Tibial nerve (tissue), 4 donors: ENCODE results near the gene C19orf12. TPM values are rescaled to one million over a fixed set of nuclear protein-coding genes. Genes with fewer than 3 reads are reported as not detected.

Experiments used
- DNase-seq, 2 donors: peaks; one replicate each; pipeline ENCODE4 v3.0.0-alpha.2; 2019; ENCODE audit warnings: low spot score in 2 of 2
- H3K27ac ChIP-seq, 4 donors: fragments of 200-600 bp; sonication (generic) in 3 of 4; one replicate each; pipeline ENCODE4 v1.5.1; 2017 to 2019; ENCODE audit warnings: mild to moderate bottlenecking in 1 of 4
- H3K27me3 ChIP-seq, 2 donors: fragments of 200-600 bp; sonication (generic) in 1 of 2; one replicate each; pipeline versions ENCODE4 v1.5.1 to v1.6.0; 2017 to 2019
- H3K36me3 ChIP-seq, 3 donors: fragments of 200-600 bp; sonication (generic); one replicate each; pipeline ENCODE4 v1.5.1; 2018 to 2019
- H3K4me1 ChIP-seq, 4 donors: fragments of 200-600 bp; sonication (generic) in 3 of 4; one replicate each; pipeline ENCODE4 v1.5.1; 2017 to 2019
- H3K4me3 ChIP-seq, 4 donors: fragments of 200-600 bp; sonication (generic) in 3 of 4; one replicate each; pipeline ENCODE4 v1.5.1; 2017 to 2019; ENCODE audit warnings: mild to moderate bottlenecking in 1 of 4, moderate library complexity in 1 of 4
- H3K9me3 ChIP-seq, 4 donors: fragments of 200-600 bp; sonication (generic) in 3 of 4; one replicate each; pipeline ENCODE4 v1.5.1; 2017 to 2019
- EP300 ChIP-seq, 2 donors: sonication (generic); formaldehyde crosslinking; IDR thresholded peaks; one replicate each; pipeline ENCODE4 v1.6.1; 2017; ENCODE audit warnings: antibody characterized with exemption in 2 of 2, mild to moderate bottlenecking in 1 of 2
- POLR2A ChIP-seq, 2 donors: fragments of 450-650 bp; IDR thresholded peaks; one replicate each; pipeline ENCODE4 v1.6.1; 2017; ENCODE audit warnings: antibody characterized with exemption in 2 of 2, mild to moderate bottlenecking in 2 of 2, moderate library complexity in 2 of 2
- WGBS, 2 donors: methylation state at CpG; one replicate each; pipeline ENCODE4 v1.1.5; 2018; 5-methylcytosine and 5-hydroxymethylcytosine counted together
- total RNA-seq, 4 donors: library from RNA; depleted of rRNA; stranded (reverse); fragments of >200 nt; gene quantifications; one replicate each; pipeline ENCODE4 v1.1.0, GENCODE V29; 2016
- TF ChIP-seq, protein P1 (sequence below), 5 experiments: fragments of 200-600 bp in 3 of 5; fragments of 450-650 bp in 2 of 5; sonication (generic) in 3 of 5; IDR thresholded peaks; one replicate each; pipeline ENCODE4 v1.5.1; 2016 to 2019; ENCODE audit warnings: antibody characterized with exemption in 5 of 5, mild to moderate bottlenecking in 3 of 5, moderate library complexity in 2 of 5

The C19orf12 gene
- total RNA-seq, 4 donors from 2014 or later, result 52.5 to 71.6 (median 56.7) TPM

GRCh38 chr19:29667901-29668341 is 47.1 kb downstream of the C19orf12 start:
- DNase-seq, result no peak
- TF ChIP-seq EP300 (IDR thresholded peaks at IDR 0.05) (no peak), POLR2A (IDR thresholded peaks at IDR 0.05) (no peak)
- TF ChIP-seq, protein P1, sequence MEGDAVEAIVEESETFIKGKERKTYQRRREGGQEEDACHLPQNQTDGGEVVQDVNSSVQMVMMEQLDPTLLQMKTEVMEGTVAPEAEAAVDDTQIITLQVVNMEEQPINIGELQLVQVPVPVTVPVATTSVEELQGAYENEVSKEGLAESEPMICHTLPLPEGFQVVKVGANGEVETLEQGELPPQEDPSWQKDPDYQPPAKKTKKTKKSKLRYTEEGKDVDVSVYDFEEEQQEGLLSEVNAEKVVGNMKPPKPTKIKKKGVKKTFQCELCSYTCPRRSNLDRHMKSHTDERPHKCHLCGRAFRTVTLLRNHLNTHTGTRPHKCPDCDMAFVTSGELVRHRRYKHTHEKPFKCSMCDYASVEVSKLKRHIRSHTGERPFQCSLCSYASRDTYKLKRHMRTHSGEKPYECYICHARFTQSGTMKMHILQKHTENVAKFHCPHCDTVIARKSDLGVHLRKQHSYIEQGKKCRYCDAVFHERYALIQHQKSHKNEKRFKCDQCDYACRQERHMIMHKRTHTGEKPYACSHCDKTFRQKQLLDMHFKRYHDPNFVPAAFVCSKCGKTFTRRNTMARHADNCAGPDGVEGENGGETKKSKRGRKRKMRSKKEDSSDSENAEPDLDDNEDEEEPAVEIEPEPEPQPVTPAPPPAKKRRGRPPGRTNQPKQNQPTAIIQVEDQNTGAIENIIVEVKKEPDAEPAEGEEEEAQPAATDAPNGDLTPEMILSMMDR (IDR thresholded peaks at IDR 0.05), result no peak
- no peaks in the 10 kb centered on the region for H3K9me3 ChIP-seq
- peaks cover 0 to 86% (median 50%) of the 10 kb centered on the region in 4 donors for H3K4me1 ChIP-seq
- peaks cover 0 to 5% (median 0%) of the 10 kb centered on the region in 3 donors for H3K36me3 ChIP-seq
- peak overlapping the region in 1 of 4 donors; percentile 97 for H3K4me3 ChIP-seq
- peak overlapping the region; percentile 20 to 95 (median 90) for H3K27ac ChIP-seq
- no peaks in the 10 kb centered on the region for H3K27me3 ChIP-seq
- WGBS, 2 donors, result 78 to 83% methylated on average over 3 to 4 of the region's 7 CpGs

DNA sequence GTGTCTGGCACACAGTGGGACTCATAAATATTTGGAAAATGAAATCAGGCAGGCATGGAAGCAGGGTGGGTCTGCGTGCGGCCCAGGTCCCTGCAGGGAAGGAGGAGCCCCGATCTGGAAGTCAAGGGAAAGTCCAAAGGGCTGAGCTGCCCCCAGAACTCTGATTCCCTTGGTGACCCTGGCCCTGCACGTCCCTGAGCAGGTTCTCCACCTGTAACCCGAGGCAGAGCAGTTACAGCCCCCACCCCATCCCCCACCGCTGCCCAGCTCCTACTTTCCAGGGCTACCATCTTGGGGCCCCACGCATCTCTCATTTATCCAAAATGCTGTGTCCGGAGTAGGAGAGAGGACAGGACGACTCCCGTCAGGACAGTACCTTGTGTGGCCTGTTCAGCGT is 47.7 kb downstream of the C19orf12 start:
- no peaks in the 10 kb centered on the region for H3K9me3 ChIP-seq
- H3K36me3 ChIP-seq, result peaks cover 0 to 5% (median 0%) of the 10 kb centered on the region in 3 donors
- H3K4me1 ChIP-seq, result peaks cover 0 to 86% (median 51%) of the 10 kb centered on the region in 4 donors
- no peak for DNase-seq
- peak overlapping the region in 2 of 4 donors; percentile 95 to 97 for H3K4me3 ChIP-seq
- peak overlapping the region; percentile 77 to 95 (median 90) for H3K27ac ChIP-seq
- WGBS, 2 donors, result 72 to 85% methylated on average over 10 of the region's 11 CpGs
- no peaks in the 10 kb centered on the region for H3K27me3 ChIP-seq
- TF ChIP-seq, protein P1 (IDR thresholded peaks at IDR 0.05), result no peak
- TF ChIP-seq POLR2A (IDR thresholded peaks at IDR 0.05) (no peak), EP300 (IDR thresholded peaks at IDR 0.05) (no peak)

DNA sequence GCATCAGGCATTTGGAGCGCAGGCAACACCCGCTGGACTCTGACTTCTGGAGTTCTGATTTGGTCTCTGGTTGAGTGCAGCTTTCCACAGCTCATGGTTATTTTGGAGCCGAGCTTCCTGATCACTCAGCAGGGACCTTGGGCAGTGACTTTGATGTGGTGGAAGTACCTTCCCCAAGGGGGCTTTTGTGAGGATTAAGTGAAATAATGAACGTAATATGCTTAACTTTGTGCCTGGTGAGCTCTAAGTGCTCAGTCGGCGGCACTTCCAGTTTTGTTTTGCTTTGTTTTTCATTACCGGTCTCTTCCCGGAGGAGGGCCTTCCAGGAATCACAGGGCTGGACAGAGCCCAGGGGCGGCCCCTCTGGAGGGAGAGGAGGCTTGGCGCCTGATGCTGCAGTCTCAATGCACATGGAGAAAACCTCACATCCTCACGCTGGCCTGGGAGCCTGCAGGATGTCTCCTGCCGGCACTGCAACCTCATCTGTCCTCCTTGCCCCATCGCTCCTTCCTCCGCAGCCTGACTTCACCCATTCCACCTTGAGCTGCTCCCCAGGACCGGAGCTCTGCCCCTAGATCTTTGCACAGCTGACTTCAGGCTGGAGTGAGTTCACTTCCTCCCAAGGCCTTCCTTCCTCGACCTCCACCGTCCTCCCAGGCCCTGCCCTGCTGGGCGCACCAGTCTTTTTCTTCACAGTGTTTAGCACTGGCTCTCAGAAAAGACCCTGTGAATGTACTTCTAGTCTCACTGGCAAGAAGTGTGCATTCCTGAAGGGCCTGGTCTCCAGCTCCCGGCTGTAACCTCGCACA is 48.3 kb downstream of the C19orf12 start:
- TF ChIP-seq POLR2A (IDR thresholded peaks at IDR 0.05) (no peak), EP300 (IDR thresholded peaks at IDR 0.05) (peak in 1 of 2 donors; percentile 39)
- Histone ChIP-seq H3K4me1 (peaks cover 0 to 86% (median 53%) of the 10 kb centered on the region in 4 donors), H3K36me3 (peaks cover 0 to 5% (median 0%) of the 10 kb centered on the region in 3 donors), H3K27me3 (no peaks in the 10 kb centered on the region), H3K9me3 (no peaks in the 10 kb centered on the region), H3K27ac (peak overlapping the region; percentile 77 to 95 (median 90)), H3K4me3 (peak overlapping the region; percentile 74 to 97 (median 96))
- peak; percentile 60 to 70 for DNase-seq
- WGBS, 2 donors, result 17 to 23% methylated on average over 20 of the region's 20 CpGs

- 5 to 6% methylated on average over 18 to 22 of the region's 30 CpGs for WGBS, 2 donors
- peak overlapping the region; percentile 77 to 95 (median 90) for H3K27ac ChIP-seq
- TF ChIP-seq POLR2A (IDR thresholded peaks at IDR 0.05) (peak in 1 of 2 donors; percentile 32), EP300 (IDR thresholded peaks at IDR 0.05) (peak in 1 of 2 donors; percentile 27)
- TF ChIP-seq, protein P1 (IDR thresholded peaks at IDR 0.05), result no peak
- no peaks in the 10 kb centered on the region for H3K27me3 ChIP-seq
- peaks cover 0 to 5% (median 0%) of the 10 kb centered on the region in 3 donors for H3K36me3 ChIP-seq
- H3K4me1 ChIP-seq, result peaks cover 0 to 86% (median 48%) of the 10 kb centered on the region in 4 donors
- DNase-seq, result no peak
- H3K4me3 ChIP-seq, result peak overlapping the region; percentile 74 to 97 (median 96)
- no peaks in the 10 kb centered on the region for H3K9me3 ChIP-seq
Measured at GRCh38 chr19:29665826-29666577, 49.1 kb downstream of the C19orf12 start.

DNA sequence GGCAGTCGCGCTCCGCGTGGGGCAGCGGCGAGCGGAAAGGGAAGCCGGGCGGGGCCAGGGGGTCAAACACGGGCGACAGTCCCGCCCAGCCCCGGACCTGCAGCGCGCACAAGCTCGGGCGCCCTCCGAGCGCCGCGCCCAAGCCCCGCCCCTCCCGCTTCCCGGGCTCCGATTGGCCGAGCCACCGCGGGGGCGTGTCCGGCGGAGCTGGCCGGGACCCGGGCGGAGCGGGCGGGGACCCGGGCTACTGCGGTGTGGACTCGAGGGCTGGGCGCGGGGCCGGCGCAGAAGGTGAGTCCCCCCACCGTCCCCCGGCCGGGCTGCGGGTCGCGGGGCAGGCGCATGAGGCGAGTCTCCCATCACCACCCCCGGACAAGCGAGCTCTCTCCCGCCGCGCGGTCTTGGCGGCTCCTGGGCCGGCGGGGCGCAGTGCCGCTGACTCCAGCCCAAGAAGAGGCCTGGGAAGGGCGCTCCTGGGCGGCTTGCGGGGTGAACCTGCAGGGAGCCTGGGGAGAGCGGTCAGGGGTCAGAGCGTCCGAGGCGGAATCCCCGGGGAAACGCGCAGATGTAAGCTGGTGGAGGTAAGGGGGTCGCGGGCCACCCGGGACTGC is 49.7 kb downstream of the C19orf12 start, which contains the start of gene PLEKHF1:
Gene PLEKHF1, plus strand, starts transcription at position 247 of the 611 bp plus-strand sequence. CDS start 8,379 bp downstream, outside the sequence.
- 0% methylated on average over 29 to 32 of the region's 75 CpGs for WGBS, 2 donors
- peak within 1 kb of the TSS; percentile 74 to 97 (median 96) for H3K4me3 ChIP-seq

More for the DNA sequence above, 49.7 kb downstream of the C19orf12 start, which contains the start of gene PLEKHF1:
- no peaks in the 10 kb centered on the region for H3K9me3 ChIP-seq
- H3K36me3 ChIP-seq, result peaks cover 0 to 5% (median 0%) of the 10 kb centered on the region in 3 donors
- TF ChIP-seq EP300 (IDR thresholded peaks at IDR 0.05), result peak in 1 of 2 donors; percentile 44
- TF ChIP-seq, protein P1 (IDR thresholded peaks at IDR 0.05), result no peak
- peak; percentile 39 to 80 for TF ChIP-seq POLR2A (IDR thresholded peaks at IDR 0.05)
- peaks cover 0 to 90% (median 44%) of the 10 kb centered on the region in 4 donors for H3K4me1 ChIP-seq
- H3K27me3 ChIP-seq, result no peaks in the 10 kb centered on the region
- H3K27ac ChIP-seq, result peak within 1 kb of the TSS; percentile 77 to 95 (median 90)
- peak; percentile 79 to 86 for DNase-seq
